Measurements from ENCODE around the gene SPINK1.

SPINK1 gene

DNA sequence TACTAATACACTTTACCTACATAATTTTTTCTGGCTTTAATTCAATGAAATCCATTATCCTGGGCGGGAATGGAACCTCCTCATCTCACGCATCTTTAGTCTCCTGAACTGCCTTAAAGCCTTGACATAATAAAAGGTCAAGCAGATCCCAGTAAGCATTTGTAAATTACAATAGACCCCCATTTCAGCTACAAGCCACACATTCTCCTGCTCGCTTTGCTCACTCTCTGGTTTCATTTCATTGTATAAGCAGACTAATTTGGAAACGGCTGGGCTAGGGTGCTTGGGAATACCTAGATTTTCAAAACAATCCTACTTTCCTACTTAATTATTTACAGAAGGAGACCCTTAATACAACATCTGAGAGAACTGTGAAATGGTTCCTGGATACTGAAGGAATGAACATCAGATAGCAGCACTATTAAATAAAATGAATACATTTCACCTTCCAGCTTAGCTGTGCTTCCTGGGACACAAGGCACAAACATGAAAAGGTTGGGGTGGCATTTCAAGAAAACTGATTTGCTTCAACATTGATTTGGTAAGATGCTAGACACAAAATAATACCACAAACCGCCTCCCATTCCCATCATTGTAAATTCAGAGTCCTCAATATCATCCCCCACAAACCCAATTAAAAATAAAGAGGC is 50.4 kb downstream of the SPINK1 start:
- H3K4me3 ChIP-seq (replicated peaks; ENCODE audit: low read depth, low read length): no peak overlapping the region
- no peak for DNase-seq (ENCODE audit: extremely low read depth, low read depth)
- TF ChIP-seq, protein P1, sequence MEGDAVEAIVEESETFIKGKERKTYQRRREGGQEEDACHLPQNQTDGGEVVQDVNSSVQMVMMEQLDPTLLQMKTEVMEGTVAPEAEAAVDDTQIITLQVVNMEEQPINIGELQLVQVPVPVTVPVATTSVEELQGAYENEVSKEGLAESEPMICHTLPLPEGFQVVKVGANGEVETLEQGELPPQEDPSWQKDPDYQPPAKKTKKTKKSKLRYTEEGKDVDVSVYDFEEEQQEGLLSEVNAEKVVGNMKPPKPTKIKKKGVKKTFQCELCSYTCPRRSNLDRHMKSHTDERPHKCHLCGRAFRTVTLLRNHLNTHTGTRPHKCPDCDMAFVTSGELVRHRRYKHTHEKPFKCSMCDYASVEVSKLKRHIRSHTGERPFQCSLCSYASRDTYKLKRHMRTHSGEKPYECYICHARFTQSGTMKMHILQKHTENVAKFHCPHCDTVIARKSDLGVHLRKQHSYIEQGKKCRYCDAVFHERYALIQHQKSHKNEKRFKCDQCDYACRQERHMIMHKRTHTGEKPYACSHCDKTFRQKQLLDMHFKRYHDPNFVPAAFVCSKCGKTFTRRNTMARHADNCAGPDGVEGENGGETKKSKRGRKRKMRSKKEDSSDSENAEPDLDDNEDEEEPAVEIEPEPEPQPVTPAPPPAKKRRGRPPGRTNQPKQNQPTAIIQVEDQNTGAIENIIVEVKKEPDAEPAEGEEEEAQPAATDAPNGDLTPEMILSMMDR (IDR thresholded peaks at IDR 0.05; ENCODE audit: low read depth, low read length, missing control alignments): no peak

DNA sequence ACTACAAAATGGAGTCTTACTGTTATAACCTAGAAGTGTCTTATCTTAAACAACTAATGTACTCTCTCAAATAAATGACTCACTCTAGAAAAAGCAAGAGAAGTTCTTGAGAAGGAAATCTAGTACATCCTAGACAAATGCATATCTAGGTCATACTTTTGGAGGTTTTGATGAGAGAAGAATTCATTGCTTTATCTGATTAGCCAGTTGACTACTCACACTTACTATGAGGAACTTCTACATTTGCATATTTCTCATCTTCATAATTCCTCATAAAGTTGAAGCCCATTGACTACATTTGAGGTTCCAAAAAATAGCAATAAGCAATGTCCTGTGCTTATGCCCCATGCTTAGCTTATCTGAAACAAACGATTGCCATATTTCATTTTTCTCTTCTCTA is 51.8 kb downstream of the SPINK1 start:
- TF ChIP-seq, protein P1 (IDR thresholded peaks at IDR 0.05; ENCODE audit: low read depth, low read length, missing control alignments): no peak
- no peak overlapping the region for H3K4me3 ChIP-seq (replicated peaks; ENCODE audit: low read depth, low read length)
- no peak for DNase-seq (ENCODE audit: extremely low read depth, low read depth)

DNA sequence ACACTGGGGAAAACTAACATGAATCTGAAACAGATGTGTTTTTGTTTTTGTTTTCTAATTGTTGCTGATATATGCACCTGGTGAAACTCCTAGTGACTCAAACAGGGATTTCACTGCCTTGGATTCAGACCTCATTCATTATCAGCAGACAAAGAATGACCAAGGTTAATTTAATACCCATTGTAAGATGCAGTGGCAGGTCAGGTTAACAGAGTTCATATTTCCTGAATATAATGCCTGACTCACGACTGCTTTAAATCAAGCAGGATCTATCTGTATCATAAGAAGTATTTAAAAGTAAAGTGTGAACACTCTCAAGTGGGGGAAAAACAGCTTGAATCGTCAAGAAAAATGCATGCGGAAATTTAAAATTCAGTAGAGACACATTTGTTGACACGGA is 54.5 kb downstream of the SPINK1 start:
- no peak for DNase-seq (ENCODE audit: extremely low read depth, low read depth)
- TF ChIP-seq, protein P1 (IDR thresholded peaks at IDR 0.05; ENCODE audit: low read depth, low read length, missing control alignments): no peak
- H3K4me3 ChIP-seq (replicated peaks; ENCODE audit: low read depth, low read length): no peak overlapping the region

Data from HFF-Myc (cell line).